NCI-H2196 (cell line): ENCODE measurements around the gene WNT11.

Experiments
- DNase-seq: peaks from one replicate; lab custom pipeline; 2025; ENCODE audit not compliant: unreplicated experiment; lab: John Stamatoyannopoulos, UW

WNT11 gene

DNA sequence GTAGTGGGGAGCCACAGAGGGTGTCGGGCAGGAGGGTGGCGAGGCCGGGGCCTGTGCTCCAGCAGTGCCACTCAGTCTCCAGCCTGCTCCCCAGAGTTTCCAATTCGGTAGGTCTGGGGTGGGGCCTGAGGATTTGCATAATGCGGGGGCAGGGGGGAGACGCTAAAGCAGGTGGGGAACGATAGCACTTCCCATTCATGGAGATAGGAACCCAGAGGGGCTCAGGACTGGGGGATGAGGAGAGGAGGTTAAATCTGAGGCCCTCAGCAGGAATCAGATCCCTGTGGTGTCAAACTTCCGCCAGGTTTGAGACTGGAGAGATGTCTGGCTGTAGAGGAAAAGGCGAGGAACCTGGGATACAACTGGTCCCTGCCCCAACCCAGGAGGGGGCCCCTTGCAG is 29.8 kb downstream of the WNT11 start:
- no peak for DNase-seq

DNA sequence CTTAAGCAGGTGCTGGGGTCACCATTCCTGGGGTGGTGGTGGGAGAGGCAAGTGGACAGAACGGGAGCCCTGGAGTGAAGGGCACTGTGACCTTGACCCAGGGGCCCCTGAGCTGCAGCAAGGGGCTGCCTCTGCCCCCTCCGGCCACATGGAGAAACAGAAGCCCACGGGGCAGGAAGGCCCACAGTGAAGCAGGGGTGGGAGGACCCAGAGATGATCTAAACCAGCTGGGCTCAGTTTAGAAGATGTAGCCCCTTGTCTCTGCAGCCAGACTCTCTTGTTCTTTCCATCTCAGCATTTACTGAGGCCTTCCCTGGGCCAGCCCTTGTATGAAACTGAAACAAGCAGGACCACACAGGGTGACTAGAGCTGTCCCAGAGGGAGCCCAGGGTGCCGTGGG is 30.5 kb downstream of the WNT11 start:
- no peak for DNase-seq

DNA sequence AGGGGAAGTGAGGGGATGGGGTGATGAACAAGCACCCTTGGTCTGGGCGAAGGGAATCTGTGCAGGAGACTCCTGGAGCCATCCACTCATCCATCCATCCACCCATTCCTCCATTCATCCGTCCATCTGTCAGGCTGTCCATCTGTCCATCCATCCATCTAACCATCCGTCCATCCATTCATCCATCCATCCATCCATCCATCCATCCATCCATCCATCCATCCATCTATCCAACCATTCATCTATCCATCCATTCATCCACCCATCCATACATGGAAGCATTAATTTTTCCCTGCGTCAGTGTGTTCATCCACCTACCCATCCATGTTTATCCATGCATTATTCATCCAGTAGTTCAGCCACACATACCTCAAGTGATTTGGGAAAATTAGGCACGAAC is 32.0 kb downstream of the WNT11 start:
- DNase-seq, result no peak

DNA sequence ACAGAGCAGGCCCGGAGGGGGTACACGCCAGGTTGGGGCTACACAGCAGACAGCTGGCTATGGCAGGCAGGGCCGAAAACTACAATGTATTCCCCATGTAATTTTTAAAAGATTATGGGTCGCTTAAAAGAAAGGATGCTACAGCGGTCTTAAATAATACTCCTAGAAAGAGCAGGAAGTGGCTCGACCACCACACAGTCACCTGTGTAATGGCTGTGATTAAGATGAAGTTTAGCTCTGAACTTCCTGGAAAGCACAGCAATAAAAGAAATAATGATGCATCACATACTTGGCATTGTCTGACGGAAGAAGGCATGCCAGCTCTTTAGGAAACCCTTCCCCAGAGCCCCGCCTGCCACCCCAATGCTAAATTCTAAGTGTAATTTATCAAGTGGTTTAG is 32.6 kb downstream of the WNT11 start:
- no peak for DNase-seq

DNA sequence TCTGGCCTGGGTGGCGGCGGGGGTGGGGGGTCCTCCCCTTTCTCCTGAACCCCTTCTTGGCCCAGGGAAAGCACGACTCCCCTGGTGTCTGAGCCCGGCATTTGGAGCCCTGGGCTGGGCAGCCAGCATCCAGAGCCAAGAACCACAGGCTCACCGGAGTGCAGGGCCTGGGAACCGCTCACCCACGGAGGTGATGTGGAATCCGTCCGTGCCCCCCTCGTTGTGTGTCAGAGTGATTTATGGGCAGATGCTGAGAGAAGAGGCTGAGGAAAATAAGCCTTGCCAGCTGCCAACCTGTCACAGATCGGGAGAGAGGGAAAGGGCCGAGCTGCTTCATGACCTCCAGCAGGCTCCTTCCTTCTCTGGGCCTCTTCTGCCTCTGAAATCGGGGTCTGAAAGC is 33.7 kb downstream of the WNT11 start:
- DNase-seq, result no peak

DNA sequence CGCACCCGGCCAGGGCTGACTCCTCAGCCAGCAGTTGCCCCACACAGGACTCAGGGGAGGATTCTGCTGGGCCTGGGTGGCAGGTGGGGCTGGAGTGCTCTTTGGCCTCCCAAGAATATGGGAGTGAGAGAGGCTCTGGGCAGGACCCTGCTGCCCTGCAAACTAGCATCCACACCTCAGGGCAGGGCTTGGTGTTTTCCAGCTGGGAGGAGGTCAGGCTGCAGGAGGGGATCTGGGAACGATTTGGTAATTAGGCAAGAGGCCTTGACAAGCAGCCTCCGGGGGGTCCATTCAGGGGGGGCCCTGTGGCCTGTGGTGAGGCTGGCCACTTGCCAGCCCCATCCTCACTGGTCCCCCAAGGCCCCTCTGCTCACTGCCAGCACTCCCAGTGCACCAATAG is 35.8 kb downstream of the WNT11 start:
- DNase-seq, result no peak

DNA sequence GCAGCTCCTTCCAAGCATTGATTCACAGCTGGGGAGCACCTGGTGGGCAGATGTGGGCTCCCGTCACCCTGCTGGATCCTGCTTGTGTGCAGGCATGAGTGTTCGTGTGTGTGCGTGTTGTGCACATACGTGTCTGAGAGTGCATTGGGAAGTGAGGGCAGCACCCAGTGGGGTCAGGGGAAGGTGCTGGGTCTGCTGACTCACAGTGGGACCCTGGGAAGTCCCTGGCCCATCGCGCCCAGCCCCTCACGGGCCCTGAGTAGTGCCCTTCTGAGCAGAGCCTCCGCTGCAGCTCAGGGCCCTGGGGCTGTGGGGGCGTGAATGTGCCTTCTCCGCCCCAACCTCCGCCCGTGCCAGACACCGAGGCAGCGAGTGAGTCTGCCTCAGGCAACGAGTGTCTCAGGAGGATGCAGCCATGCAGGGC is 36.8 kb downstream of the WNT11 start:
- no peak for DNase-seq

DNA sequence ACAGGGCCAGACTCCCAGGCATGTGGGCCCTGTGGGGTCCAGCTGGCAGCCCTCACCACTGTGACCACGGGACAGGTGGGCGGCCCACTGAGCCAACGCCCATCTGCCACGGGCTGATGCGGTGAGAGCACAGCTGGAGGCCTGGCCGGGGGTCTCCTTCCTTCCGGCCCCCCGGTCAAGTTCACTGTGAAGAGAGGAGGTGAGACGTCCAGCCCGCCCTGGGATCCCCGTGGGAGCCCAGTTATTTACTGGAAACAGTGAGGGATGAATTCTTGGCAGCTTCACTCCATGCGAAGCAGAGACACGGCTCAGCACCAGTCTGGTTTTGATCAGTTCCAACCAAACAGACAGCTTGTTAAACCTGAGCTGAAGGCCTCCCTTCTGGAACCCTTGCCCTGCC is 38.7 kb downstream of the WNT11 start:
- DNase-seq, result no peak

DNA sequence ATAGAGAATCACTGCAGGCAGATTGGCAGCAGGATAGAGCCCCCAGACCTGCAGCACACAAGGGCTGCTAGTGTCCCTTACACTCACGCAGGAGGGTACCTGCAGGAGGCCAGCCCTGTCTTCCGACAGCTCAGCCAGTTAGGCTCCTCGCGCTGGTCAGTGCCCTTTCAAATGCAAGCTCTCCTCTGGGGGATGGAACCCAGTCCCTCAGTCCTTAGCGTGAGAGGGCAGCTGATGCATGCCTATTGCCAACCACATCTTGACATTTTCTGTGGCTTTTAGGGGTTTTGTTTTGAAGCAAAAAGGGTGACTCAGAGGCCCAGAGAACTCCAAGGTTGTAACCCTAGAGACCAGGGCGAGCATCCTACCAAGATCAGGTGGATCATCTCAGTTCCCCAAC is 40.0 kb downstream of the WNT11 start:
- DNase-seq, result no peak

DNA sequence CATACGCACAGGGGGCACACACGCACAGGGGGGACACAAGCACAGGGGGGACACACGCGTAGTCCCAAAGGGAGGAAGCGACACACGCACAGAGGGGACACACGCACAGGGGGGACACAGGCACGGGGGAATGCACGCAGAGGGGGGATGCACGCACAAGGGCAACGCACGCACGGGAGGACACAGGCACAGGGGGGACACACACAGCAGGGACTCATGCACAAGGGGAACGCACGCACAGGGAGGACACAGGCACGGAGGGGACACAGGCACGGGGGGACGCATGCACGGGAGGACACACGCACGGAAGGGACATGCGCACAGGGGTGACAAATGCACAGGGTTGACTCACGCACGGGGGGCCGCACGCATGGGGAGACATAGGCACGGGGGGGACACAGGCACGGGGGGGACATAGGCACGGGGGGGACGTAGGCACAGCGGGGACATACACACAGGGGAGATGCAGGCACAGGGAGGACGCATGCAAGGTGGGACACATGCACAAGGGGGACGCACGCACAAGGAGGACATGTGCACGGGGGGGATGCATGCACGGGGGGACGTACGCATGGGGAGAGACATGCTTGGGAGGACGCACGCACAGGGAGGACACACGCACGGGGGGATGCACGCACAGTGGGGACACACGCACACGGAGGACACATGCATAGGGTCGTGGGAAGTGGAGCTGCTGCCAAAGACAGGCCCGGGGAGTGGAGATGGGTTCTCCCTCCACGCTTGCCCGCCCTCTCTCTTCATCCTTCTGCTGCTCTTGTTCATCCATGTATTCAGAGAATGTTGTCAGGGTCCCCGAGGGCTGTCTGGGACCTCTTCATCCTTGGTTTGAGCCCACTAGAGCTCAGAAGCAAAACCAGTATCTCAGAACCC is 41.2 kb downstream of the WNT11 start:
- no peak for DNase-seq

DNA sequence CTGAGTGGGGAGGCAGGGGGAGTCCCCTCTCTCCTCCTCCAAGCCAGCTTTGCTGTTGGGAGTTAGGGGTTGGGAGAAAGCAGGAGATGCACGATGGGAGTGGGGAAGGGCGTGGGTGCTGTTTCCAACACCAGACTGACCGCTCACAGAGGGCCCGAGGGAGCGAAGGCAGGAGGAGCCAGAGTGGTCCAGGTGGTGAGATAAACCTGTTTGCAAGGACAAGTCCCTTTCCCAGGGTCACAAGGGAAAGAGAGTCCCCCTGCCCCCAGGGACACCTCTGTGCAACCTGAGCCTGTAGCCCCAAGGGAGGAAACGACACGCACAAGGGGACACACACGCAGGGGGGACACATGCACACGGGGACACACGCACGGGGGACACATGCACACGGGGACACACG is 42.2 kb downstream of the WNT11 start:
- no peak for DNase-seq

DNA sequence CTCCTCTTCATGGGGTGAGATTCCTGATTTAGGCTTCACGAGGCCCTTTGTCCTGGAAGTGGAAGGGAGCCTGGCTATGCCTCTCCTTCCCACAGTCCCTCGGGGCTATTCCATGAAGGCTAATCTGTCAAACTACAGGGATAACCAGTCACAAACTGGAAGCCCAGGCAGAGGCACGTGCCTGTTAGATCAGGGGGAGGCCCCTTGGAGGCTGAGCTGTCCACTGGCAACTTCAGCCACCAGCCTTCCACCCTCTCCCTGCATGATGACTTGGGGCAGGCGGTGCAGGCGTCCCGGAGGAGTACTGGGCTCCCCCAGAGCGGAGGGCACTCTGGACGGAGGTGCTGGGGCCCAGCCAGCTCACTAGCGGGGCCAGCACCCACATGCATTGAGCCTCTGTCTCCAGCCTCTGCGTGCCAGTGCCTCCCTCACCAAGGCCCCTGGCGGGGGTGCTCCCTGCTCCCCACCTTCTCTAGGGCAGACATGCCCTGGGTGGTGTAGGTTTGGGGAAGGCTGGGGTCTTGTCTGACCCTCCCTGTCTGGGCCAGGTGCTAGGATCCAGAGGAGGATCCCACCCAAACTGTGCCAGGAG is 42.9 kb downstream of the WNT11 start:
- no peak for DNase-seq

DNA sequence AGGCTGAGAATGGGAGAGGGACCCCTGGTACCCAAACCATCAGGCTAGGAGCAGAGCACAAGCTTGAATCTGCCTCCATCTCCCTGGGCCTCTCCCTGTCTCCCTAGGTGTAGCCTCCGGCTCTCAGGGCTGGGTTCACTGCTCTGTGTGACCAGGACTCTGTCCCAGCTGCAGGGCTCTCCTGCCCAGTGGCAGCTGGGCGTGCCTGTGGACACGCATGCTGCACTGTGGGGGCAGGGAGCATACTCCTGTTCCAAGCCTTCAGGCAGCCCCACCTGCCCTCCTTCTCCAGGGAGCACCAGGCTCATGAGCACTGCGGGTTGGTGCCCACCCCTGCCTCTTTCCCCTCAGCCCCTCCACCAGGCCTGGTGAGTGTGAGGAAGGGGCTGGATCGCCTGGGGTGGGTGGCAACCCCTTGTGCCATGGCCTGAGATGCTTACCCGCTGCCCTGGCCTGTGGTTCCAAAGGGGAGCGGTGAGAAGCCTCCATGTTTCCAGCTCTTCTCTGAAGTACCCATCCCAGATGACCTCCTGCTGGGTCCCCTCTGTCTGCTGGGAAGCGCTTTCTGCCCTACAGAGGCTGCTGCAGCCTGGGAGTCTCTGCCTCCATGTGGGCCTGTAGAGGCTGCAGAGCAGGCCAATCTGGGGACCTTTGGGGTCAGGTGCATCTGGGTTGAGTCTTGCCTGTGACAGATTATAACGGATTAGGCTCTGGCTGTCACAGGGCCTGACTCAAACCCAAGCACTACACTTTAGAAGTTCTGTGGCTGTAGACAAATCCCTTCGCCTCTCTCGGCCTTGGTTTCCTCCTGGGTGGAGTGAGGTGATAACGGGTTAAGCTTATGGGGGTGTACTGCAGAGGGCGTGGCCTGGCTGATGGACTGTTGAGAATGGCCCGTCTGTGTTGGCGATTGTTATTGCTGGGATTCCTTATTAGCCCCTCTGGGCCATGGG is 43.7 kb downstream of the WNT11 start:
- no peak for DNase-seq

DNA sequence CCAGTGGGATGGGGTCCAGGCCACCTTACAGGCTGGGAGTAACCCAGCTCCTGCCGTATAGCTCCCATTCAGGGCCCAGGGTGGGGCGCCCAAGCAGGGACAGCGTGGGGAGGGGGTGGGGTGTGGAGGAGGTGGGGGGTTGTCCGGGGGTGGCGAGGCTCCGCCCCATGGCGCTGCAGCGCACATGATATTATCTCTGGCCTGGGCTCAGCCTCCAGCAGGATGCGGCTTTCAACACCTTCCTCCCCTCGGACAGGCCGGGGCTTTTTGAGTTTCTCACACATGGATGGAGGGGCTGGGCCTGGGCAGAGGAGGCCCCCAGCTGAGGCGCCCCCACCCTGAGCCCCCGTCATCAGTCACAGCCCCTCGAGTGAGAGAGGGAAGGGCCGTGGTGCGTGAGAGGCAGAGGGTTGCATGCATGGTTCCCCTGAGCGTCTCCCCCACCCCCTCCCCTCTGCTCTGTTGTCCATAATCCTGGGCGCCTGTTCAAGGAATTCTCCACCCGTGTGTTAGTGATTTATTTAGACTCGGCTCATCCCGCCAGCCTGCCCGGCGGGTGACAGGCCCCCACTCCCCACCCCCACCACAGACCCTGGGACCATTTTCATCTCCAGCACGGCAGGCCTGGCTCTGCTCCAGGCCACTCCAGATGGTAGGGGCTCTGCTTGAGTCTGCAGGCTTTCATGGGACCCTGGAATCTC is 44.9 kb downstream of the WNT11 start:
- no peak for DNase-seq

DNA sequence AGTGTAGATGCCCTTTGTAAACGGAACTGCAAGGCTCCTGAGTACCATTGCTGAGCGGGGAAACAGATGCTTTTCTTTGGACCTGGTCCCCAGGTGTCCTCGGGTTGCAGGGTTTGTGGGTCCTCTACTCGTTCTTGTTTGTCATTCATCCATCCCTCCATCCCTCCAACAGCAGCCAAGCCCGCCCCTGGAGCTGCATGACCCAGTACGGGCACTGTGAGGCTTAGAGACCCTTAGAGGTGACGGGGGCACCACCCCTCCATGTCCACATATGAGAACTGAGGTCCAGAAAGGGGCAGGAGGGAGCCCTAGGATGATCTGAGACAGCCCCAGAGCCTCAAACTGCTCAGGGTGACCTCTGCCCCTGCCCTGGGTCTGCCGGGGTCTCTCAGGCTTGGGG is 45.4 kb downstream of the WNT11 start:
- no peak for DNase-seq

DNA sequence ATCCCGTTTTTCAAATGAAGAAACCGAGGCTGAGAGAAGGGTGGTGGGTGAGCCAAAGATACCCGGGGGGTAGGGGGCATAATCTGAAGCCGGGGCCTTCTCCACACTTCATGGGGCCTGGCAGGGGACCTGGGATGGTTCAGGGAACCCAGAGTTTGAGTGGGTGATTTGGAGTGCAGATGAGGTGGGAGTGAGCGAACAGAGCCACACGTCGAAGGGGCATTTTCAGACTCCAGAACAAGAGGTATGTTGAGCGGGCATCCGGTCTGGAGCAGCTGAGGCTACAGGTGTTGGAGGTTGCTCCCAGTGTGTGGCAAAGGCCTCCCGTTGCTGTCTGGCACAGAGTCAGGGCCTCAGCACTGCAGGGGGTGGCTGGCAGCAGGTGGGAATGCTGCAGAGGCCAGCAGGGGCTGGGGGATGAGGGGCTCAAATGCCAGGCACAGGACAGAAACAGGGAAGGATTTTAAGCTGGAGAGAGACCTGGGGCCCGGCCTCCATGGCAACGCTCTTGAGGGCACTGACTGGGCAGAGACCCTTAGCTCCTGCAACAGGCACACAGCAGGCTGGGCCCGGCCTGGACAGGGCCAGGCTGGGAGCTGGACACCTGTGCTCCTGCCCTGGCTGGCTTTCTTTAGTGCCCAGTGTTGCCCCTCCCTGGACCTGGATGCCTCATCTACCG is 46.2 kb downstream of the WNT11 start:
- peak; percentile 71 for DNase-seq

DNA sequence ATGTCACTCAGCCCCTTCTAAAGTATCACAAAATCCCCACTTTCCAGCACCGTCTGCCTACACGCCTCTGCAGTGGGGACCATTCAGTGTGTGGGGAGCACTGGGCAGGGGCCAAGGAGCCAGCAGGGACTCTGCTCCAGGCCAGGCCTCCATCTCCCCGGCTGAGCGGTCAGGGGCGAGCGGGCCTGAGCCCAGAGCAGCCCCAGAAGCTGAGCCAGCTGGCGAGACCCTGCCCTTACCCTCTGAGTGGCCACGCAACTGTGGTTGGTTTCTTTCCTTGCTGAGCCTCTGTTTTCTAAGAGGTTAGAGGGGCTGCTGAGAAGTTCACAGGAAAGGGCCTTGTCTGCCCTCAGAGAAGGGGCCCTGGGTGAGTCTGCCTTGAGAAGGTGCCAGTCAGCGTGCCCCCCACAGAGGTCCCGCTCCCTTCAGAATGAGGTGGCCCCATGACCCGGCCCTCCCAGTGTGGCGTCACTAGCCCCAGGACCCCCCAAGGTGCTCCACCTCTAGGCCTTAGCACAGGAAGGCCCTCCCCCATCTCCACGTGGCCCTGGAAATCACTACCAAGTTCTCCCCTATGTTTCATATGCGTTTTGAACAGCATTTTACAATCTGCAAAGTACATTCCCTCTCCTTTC is 46.9 kb downstream of the WNT11 start:
- DNase-seq, result no peak

DNA sequence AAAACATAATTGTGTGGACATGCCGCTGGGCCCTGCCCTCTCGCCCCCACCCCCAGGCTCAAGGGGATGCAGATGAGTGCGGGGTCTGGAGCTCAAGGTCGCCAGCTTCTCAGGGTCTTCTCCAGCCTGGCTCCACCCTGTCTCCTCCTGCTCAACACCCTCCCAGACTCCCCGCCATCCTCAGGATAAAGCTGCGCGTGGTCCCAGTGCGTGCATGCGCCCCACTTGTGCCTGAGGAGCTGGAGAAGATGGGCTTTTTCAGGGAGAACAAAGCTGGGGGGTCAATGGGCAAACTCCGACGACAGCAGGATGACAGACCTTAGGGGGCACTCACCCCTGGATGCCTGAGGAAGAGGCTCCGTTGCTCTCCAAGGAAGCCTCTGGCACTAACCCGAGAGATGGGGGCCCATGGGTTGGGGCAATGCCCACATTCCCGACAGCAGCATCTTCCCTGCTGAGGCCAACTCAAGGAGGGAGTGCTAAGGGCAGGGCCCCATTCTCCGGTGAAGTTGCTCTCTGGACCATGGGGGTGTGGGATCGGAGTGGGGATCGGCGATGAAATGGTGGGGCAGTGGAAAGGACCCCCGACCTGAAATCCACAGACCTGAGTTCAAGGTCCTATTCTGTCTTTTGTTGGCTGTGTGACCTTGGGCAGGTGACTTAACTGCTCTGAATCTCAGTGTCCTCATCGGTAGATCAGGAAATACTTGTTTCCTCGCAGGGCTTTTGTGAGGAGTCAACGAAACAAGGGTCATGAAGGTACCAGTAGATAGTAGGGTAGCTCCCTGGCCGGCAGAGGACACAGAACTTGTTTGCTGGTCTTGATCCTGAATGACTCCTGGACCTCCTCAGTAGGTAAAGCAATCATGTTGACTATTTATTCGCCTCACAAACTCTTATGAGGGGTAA is 47.7 kb downstream of the WNT11 start:
- no peak for DNase-seq

DNA sequence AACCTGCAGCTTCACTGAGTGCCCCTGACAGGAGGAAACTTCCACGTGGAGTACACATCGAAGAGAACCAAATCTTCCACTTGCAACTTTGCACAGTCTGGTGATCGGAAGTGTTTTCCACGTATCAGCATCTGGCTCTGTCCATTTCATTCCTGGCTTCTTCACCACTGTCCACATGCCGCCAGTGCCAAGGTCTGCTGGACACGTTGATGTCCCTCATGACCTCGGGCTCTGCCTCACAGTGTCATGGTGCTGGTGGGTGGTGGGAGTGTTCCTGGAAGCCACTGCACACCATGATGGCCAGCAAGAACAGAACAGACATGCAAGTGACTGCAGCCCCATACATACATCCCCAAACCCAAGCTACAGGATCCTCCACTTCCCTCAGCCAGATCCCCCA is 48.4 kb downstream of the WNT11 start:
- no peak for DNase-seq
